Measurements from ENCODE around the gene FHDC1. TPM values are rescaled to one million over a fixed set of nuclear protein-coding genes. Genes with fewer than 3 reads are reported as not detected.

The FHDC1 gene
- total RNA-seq, 2 donors from 2014 or later = 0.99 to 3.9 TPM

DNA sequence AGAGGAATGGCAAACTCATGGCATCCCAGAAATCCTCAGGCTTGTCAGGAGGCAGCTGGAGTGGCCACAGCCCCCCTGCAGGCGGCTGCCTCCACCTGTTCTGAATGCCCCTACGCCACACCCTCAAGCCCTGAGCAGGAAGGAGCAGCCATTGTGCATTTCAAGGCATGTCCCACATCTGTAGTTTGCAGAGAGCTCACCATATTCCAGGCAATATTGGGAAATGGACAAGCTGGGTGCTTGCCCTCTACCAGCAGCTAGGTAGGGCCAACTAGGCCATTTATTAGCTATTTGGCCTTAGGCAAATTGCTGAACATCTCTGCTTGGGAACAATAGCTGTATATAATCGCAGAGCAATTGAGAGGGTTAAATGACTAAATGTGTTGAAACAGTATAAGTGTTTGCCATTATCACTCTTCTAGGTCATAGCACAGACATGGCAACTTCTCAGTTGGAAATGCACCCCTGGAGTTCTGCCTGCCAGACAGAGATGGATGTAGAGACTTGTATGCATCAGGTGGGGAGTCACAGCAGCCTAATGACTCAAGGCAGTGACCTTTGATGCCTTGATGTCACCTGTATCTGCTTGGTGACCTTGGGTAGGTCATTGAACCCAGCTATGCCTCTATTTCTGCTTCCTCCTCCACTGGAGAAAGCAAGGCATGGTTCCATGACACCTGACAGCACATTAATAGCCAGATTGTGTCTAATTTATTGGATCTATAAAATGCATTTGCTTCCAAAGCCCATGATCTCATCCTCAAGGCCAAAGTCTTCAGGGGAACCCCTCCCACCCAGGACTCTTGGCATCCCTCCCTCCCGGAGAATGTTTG, 52.8 kb downstream of the FHDC1 start:
- intact Hi-C loops (cut with DNase I) = no loop called here
- no peak overlapping the region for H3K4me3 ChIP-seq
- no peak for DNase-seq
- H3K27ac ChIP-seq = no peak overlapping the region
- H3K36me3 ChIP-seq (replicated peaks in 1 of 2; ENCODE audit: insufficient read depth in 1 of 2, low read depth in 2 of 2) = no peaks in the 10 kb centered on the region
- WGBS, 2 donors = 79 to 91% methylated on average over 4 of the region's 4 CpGs
- TF ChIP-seq POLR2A (IDR thresholded peaks at IDR 0.05) = no peak
- TF ChIP-seq, protein P1, sequence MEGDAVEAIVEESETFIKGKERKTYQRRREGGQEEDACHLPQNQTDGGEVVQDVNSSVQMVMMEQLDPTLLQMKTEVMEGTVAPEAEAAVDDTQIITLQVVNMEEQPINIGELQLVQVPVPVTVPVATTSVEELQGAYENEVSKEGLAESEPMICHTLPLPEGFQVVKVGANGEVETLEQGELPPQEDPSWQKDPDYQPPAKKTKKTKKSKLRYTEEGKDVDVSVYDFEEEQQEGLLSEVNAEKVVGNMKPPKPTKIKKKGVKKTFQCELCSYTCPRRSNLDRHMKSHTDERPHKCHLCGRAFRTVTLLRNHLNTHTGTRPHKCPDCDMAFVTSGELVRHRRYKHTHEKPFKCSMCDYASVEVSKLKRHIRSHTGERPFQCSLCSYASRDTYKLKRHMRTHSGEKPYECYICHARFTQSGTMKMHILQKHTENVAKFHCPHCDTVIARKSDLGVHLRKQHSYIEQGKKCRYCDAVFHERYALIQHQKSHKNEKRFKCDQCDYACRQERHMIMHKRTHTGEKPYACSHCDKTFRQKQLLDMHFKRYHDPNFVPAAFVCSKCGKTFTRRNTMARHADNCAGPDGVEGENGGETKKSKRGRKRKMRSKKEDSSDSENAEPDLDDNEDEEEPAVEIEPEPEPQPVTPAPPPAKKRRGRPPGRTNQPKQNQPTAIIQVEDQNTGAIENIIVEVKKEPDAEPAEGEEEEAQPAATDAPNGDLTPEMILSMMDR (IDR thresholded peaks at IDR 0.05) = no peak
- H3K4me1 ChIP-seq = no peaks in the 10 kb centered on the region
- ATAC-seq = no peak
- no peaks in the 10 kb centered on the region for H3K27me3 ChIP-seq
- H3K9me3 ChIP-seq = no peaks in the 10 kb centered on the region

DNA sequence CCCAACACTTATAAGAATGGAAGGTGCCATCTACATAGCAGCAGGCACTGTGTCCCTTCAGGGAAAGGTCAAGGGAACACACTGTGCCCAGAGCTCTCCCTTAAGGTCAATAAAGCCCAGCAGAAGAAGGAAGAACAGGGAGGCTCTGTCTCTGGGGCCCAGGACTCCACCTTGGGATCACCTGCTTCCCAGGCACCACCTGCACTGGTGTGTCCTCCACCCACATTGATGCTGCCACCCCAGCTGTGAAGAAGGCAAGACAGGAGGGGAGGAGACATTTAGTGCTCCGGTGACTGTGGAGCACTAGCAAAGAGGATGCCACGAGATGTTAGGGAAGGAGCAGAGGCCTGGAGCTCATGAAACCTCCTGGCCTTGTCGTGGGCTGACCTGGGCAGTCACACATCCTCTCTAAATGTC, 53.4 kb downstream of the FHDC1 start:
- DNase-seq = no peak
- Histone ChIP-seq H3K4me3 (no peak overlapping the region), H3K27ac (no peak overlapping the region), H3K27me3 (no peaks in the 10 kb centered on the region), H3K36me3 (replicated peaks in 1 of 2; ENCODE audit: insufficient read depth in 1 of 2, low read depth in 2 of 2) (no peaks in the 10 kb centered on the region), H3K4me1 (no peaks in the 10 kb centered on the region), H3K9me3 (no peaks in the 10 kb centered on the region)
- intact Hi-C loops (cut with DNase I) = no loop called here
- TF ChIP-seq, protein P1 (IDR thresholded peaks at IDR 0.05) = no peak
- TF ChIP-seq POLR2A (IDR thresholded peaks at IDR 0.05) = no peak
- WGBS, 2 donors = 75 to 81% methylated on average over 3 of the region's 3 CpGs
- ATAC-seq = no peak

DNA sequence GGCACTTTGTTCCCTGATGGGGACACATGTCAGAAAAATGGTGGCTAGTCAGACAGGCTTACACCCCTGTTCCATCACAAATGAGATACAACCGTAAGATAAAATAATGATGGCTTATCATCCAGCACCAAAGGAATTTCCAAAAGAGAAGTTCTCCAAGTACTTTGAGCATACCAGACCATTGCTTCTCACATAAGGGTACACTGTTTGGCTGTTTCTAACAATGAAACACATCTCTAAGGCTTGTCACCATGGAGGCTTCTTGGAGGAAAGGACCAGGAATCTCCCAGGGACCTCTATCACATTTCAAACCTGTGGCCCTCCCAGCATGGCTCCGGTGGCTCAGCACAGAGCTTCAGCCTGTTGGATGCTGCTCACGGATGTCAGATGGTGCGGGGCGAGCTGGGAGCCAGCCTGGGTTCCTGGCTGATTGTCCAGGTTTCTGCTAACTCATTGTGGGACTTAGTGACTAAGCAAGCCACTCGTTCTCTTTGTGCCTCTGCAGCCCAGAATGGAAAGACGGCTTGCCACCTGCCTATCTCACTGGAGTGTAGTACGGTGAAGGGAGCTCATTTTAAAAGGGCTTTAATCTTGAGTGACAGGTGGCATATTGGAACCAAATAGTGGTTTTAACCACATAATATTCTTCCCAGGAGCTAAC, 54.5 kb downstream of the FHDC1 start:
- H3K36me3 ChIP-seq (replicated peaks in 1 of 2; ENCODE audit: insufficient read depth in 1 of 2, low read depth in 2 of 2) = no peaks in the 10 kb centered on the region
- TF ChIP-seq, protein P1 (IDR thresholded peaks at IDR 0.05) = no peak
- no peak for TF ChIP-seq POLR2A (IDR thresholded peaks at IDR 0.05)
- no peaks in the 10 kb centered on the region for H3K27me3 ChIP-seq
- no peak overlapping the region for H3K4me3 ChIP-seq
- no peaks in the 10 kb centered on the region for H3K4me1 ChIP-seq
- DNase-seq (no peak), ATAC-seq (no peak)
- no peaks in the 10 kb centered on the region for H3K9me3 ChIP-seq
- no peak overlapping the region for H3K27ac ChIP-seq
- WGBS, 2 donors = 73 to 84% methylated on average over 5 to 8 of the region's 8 CpGs
- intact Hi-C loops (cut with DNase I) = no loop called here

DNA sequence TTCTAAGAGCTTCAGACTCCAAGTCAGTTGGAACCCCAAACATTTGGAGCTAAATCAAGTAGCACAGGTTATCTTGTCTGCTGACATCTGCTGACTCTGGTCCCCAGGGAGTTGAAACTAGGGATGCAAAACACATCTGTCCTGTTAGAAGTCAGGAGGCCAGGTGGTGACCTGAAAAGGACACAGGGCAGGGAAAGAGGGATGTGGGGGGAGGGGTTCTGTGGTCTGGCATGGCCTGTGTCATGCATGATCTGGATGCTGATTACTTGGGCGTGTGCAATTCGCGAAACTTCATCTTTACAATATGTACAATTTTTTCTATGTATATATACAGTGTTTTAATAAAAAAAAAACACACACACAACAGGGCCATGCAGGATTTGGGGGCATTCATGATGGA, 55.3 kb downstream of the FHDC1 start:
- 77 to 82% methylated on average over 3 of the region's 3 CpGs for WGBS, 2 donors

More for the DNA sequence above, 55.3 kb downstream of the FHDC1 start:
- ATAC-seq = no peak
- H3K27ac ChIP-seq = no peak overlapping the region
- no peaks in the 10 kb centered on the region for H3K4me1 ChIP-seq
- intact Hi-C loops (cut with DNase I) = no loop called here
- H3K9me3 ChIP-seq = no peaks in the 10 kb centered on the region
- H3K36me3 ChIP-seq (replicated peaks in 1 of 2; ENCODE audit: insufficient read depth in 1 of 2, low read depth in 2 of 2) = no peaks in the 10 kb centered on the region
- H3K4me3 ChIP-seq = no peak overlapping the region
- no peak for DNase-seq
- TF ChIP-seq POLR2A (IDR thresholded peaks at IDR 0.05) = no peak
- TF ChIP-seq, protein P1 (IDR thresholded peaks at IDR 0.05) = no peak
- H3K27me3 ChIP-seq = no peaks in the 10 kb centered on the region

Data from body of pancreas (tissue), 4 donors.